SIG-M5 treated with dmso at 0.1 percent for 504 hours (cell line): ENCODE results near the gene NLRC4.
"Not testable (repeated sequence)": the region's sequence is repeated elsewhere in the genome, so short reads cannot be mapped to it uniquely, and the experiment has no call there.

Experiments
- DNase-seq: peaks from one replicate; lab custom pipeline; 2025; ENCODE audit not compliant: unreplicated experiment; lab: John Stamatoyannopoulos, UW

Gene NLRC4

DNA sequence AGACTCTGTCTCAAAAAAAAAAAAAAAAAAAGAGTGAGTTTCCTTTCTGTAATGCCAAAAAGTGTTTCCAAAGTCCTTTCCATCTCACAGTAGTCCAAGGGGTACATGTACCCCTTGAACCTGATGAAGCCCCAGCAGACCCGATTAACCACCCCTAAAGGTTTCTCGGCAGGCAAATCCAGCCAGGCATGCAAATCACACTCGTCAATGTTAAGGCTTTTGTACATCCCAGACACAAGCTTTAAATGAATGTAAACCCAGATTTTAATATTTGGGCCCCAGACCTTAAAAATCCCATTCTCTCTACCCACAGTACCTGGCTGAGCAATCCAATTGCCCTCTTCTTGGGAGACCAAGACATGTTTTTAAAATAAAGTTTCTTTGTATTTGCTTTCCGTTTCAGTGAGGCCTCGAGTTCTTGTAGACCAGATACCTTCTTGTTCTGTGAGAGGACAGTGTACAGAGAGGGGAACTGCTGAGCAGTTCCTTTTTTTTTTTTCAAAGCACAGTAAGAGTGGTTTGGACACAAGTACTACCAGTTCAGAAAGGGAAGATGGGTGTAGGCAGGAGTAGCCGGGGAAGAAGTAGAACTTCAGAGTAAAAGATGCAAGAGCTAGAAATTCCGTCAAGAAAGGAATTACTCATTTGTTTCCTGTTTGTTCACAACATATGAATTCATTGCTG, at the start of gene NLRC4:
Gene NLRC4, minus strand, starts transcription at position 465 of the 684 bp plus-strand sequence. CDS start 8,111 bp downstream, outside the sequence.
- DNase-seq, result peak; percentile 97

DNA sequence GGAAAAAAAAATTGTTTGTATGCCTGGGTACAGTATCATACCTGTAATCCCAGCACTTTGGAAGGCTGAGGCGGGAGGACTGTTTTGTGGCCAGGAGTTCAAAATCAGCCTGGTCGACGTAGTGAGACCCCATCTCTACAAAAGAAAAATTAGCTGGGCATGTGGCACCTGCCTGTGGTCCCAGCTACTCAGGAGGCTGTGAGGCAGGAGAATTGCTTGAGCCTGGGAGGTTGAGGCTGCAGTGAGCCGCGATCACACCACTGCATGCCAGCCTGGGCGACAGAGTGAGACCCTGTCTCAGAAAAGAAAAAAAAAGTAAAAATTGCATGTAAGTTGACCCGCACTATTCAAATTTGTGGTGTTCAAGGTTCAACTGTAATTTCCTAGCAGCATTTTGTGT, 45.9 kb upstream of the NLRC4 start:
- DNase-seq, result no peak

GRCh38 chr2:32293966-32294562, 29.4 kb upstream of the NLRC4 start:
- DNase-seq, result not testable (repeated sequence)

DNA sequence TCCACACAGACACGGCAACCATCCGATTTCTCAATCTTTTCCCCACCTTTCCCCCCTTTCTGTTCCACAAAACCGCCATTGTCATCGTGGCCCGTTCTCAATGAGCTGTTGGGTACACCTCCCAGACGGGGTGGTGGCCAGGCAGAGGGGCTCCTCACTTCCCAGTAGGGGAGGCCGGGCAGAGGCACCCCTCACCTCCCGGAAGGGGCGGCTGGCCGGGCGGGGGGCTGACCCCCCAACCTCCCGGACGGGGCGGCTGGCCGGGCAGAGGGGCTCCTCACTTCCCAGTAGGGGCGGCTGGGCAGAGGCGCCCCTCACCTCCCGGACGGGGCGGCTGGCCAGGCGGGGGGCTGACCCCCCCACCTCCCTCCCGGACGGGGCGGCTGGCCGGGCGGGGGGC, 28.8 kb upstream of the NLRC4 start:
- DNase-seq, result not testable (repeated sequence)

- DNase-seq, result no peak
Measured at GRCh38 chr2:32291746-32292145, 27.1 kb upstream of the NLRC4 start.

GRCh38 chr2:32290000-32290339, 25.3 kb upstream of the NLRC4 start:
- DNase-seq, result no peak

GRCh38 chr2:32289165-32289999, 24.7 kb upstream of the NLRC4 start:
- peak; percentile 85 for DNase-seq

DNA sequence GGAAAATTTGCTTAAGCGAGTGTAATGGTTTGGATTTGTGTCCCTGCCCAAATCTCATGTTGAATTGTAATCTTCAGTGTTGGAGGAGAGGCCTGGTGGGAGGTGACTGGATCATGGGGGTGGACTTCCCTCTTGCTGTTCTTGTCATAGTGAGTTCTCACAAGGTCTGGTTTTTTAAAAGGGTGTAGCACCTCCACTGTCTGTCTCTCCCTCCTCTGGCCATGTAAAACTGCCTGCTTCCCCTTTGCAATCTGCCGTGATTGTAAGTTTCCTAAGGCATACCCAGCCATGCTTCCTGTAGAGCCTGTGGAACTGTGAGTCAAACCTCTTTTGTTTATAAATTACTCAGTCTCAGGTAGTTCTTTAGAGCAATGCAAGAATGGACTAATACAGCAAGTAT, 19.6 kb upstream of the NLRC4 start:
- no peak for DNase-seq

DNA sequence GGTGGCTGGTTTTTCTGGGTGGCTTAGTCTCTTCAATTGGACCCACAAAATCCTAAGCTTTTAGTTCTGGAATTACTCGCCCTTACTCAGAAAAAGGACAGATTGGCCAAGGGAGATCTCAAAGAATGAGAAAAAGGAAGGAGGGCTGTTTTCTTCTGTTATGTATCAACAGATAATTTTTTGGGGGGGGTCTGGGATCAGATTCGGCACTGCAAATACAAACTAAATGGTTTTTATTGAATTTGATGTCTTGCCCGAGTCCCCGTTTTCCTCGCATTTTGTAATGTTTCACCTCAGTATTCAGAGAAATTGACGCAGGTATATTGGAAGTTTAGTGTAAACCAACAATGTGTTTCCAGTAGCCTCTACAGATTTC, 13.8 kb upstream of the NLRC4 start:
- no peak for DNase-seq

DNA sequence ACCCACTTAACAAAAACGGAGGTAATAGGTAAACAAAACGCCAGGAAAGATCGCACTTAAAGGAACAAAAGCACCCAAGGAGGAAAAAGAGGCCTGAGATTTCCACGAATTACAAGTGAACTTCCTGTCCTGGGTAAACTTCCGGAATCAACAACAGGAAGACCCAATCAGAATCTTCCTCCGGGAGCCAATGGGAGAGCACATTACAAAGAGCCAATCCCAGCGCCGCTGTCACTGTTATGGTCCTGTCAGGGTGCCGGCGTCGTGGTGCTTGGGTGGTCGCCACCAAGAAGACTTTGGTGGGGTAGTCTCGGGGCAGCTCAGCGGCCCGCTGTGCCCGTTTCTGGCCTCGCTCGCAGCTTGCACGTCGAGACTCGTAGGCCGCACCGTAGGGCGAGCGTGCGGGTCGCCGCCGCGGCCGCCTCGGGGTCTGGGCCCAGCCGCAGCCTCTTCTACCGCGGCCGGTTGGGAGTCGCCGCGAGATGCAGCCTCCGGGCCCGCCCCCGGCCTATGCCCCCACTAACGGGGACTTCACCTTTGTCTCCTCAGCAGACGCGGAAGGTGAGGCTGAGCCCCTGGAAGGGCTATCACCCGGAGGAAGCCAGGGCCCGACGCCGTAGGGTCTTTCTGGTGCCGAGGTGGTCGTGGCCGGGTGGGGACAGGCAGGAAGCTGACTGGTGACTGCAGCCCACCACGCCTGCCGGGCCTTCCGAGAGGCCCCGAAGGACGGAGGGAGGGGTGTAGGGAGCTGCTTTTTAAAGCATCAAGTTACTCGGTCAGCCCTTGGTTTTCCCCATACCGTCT, 13.2 kb upstream of the NLRC4 start, which contains the start of gene YIPF4:
Gene YIPF4, plus strand, starts transcription at position 231 of the 804 bp plus-strand sequence. Its CDS starts 252 bp downstream, at position 483.
- DNase-seq, result peak; percentile 96

GRCh38 chr2:32277363-32277673, 12.6 kb upstream of the NLRC4 start:
- no peak for DNase-seq

- DNase-seq, result not testable (repeated sequence)
Measured at GRCh38 chr2:32275790-32276189, 11.1 kb upstream of the NLRC4 start.

GRCh38 chr2:32274289-32274688, 9.6 kb upstream of the NLRC4 start:
- DNase-seq, result no peak

DNA sequence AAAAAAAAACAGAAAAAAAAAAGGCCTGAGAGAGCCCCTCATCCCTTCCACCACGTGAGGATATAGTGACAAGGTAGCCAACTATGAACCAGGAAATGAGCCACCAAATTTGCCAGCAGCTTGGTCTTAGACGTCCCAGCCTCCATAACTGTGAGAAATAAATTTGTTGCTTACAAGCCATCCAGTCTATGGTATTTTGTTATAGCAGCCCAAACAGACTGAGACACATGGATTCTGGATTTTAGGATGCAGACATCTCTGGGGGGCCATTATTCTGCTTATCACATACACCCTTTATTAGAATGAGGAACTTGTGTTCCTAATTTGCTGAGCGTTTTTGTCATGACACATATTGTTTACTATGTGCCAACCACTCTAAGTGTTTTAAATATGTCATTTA, 7.6 kb upstream of the NLRC4 start:
- DNase-seq, result no peak

DNA sequence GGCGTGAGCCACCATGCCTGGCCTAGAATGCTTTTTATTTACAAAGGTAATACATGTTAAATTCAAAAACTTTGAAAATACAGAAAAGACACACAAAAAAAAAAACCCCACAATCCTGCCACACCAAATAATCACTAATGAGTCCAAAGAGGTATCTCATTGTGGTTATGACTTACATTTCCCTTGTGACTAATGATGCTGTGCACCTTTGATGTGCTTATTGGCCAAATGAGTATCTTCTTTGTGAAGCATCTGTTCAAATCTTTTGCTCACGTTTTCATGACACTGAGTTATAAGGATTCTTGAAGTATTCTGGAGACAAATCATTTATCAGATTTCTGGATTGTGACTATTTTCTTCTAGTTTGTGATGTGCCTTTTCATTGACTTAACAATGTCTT, 6.4 kb upstream of the NLRC4 start:
- DNase-seq, result no peak

DNA sequence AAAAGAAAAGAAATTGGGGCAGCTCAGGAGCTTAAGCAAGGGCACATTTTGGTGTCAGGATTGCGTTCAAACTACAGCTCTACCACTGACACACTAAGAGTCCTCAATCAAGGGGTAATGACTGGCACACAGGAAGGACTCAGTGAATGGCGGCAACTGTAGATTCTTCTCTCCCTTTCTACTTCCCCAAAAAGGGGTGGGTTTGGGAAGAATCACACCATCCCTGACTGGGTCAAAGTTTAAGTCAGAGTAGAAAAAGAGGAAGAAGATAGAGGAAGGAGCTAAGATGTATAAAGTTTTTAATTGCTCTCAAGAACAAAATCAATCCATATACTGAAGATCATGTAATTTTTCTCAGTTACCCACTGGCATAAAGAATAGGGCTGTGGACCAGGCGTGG, 2.6 kb downstream of the NLRC4 start:
- DNase-seq, result peak; percentile 96

DNA sequence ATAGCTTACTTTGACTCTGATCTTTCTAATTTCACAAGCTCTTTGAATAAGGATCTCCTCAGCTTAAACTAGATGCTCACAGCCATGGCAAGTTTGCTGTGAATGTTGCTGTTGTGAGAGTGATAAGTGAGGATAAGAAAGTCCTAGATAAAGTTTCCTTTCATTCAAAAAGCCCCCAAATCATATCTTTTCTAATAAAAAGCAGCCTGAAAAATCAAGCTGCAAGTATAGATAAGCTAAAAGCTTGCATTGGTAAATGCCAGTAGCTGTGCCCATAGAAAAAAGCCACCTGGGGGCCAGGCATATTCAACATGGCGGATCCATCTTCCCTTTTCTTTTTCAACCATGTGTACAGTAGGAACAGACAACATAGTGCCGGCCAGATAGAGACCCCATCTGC, 4.3 kb downstream of the NLRC4 start:
- no peak for DNase-seq

DNA sequence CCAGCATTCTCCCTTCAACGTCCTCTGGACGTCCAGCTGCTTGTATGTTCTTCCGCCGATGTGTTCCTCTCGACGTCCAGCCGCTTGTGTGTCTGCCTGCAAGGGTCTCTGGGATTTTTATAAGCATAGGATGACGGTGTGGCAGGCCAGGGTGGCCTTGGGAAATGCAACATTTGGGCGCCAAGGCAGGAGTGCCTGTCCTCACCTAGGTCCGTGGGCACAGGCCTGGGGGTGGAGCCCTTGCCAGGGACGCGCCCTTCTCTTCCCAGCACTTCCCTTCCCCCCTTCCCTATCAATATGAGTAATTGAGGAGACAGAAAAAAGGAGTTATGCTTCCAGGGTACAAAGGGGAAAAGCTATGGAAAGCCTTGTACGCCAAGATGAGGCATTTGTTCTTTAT, 6.4 kb downstream of the NLRC4 start:
- no peak for DNase-seq

- no peak for DNase-seq
Measured at GRCh38 chr2:32250290-32250689, 14.4 kb downstream of the NLRC4 start.

DNA sequence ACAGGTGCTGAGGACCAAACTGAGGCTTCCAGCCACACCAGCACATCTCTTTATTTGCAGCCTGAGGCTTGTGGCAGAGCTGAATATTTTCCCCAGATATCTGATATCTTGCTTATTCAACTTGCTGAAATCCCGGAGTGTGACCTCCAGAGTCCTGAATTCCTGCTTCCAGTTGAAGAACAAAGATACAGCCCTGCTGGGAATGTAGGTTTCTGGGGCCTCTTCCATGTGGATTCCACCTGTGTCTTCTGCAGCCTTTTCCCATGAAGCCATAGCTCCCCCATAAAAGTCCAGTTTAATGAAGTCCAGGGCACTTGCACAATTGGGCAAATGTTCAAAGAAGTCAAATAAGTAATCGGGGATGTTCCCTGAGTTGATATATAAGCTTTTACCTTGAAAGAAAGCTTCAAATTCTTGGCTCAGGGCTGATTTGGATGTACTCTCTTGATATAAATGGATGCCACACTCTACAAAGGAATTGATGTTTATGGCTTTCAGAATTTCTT, 14.9 kb downstream of the NLRC4 start:
- no peak for DNase-seq

GRCh38 chr2:32248299-32248698, 16.4 kb downstream of the NLRC4 start:
- no peak for DNase-seq
